HL-60 (cell line): ENCODE measurements around the gene FLNC.
A peak's percentile ranks its signal among the peaks of the same experiment; 100 is the strongest.

Experiments
- DNase-seq, 2 experiments: peaks; one replicate each; pipeline ENCODE4 v3.0.0-alpha.2; 2010 to 2020; ENCODE audit warnings: low read depth in 1 of 2, low spot score in 1 of 2
- H3K27ac ChIP-seq: fragments of 250-450 bp; sonication (Bioruptor Pico); replicated peaks from 2 replicates; pipeline ENCODE4 v1.5.1; 2020; ENCODE audit warnings: mild to moderate bottlenecking, moderate library complexity
- H3K27me3 ChIP-seq: fragments of 250-450 bp; sonication (Bioruptor Pico); 2 replicates; pipeline ENCODE4 v1.5.1; 2021; ENCODE audit warnings: mild to moderate bottlenecking, moderate library complexity; ENCODE audit not compliant: insufficient read depth, poor library complexity, severe bottlenecking
- H3K4me3 ChIP-seq: replicated peaks from 2 replicates; pipeline ENCODE4 v1.5.1; 2011; ENCODE audit warnings: mild to moderate bottlenecking, control low read depth, low read length; ENCODE audit not compliant: insufficient read depth
- CTCF ChIP-seq: IDR thresholded peaks from one replicate; pipeline ENCODE4 v1.5.1; 2011; ENCODE audit warnings: low read length, control low read depth, inconsistent platforms; ENCODE audit not compliant: insufficient read depth
- GABPA ChIP-seq: IDR thresholded peaks from 2 replicates; pipeline ENCODE4 v1.6.1; 2012; ENCODE audit warnings: low read depth
- POLR2AphosphoS5 ChIP-seq: IDR thresholded peaks from 2 replicates; pipeline ENCODE4 v1.6.1; 2012; ENCODE audit warnings: low read depth
- REST ChIP-seq: IDR thresholded peaks from 2 replicates; pipeline ENCODE4 v1.6.1; 2012; ENCODE audit warnings: low read depth; ENCODE audit not compliant: insufficient replicate concordance
- SPI1 ChIP-seq: IDR thresholded peaks from 2 replicates; pipeline ENCODE4 v1.6.1; 2012; ENCODE audit warnings: low read depth, mild to moderate bottlenecking, borderline replicate concordance

Gene FLNC

GRCh38 chr7:128785738-128786137 is 44.5 kb upstream of the FLNC start:
- DNase-seq = no peak
- Histone ChIP-seq H3K4me3 (no peak overlapping the region), H3K27ac (no peak overlapping the region), H3K27me3 (peaks cover 10% of the 10 kb centered on the region)
- no peak for TF ChIP-seq REST
- TF ChIP-seq POLR2AphosphoS5 = no peak
- no peak for TF ChIP-seq GABPA
- no peak for TF ChIP-seq SPI1
- TF ChIP-seq CTCF = no peak

GRCh38 chr7:128788446-128789412 is 41.5 kb upstream of the FLNC start:
- H3K4me3 ChIP-seq = no peak overlapping the region
- TF ChIP-seq GABPA = no peak
- TF ChIP-seq CTCF = no peak
- TF ChIP-seq POLR2AphosphoS5 = no peak
- TF ChIP-seq SPI1 = no peak
- TF ChIP-seq REST = no peak
- H3K27ac ChIP-seq = no peak overlapping the region
- no peak for DNase-seq
- peaks cover 16% of the 10 kb centered on the region for H3K27me3 ChIP-seq

- no peak for DNase-seq
- no peak overlapping the region for H3K27ac ChIP-seq
- TF ChIP-seq GABPA = no peak
- TF ChIP-seq CTCF = no peak
- TF ChIP-seq SPI1 = no peak
- no peak for TF ChIP-seq POLR2AphosphoS5
- TF ChIP-seq REST = no peak
- peaks cover 16% of the 10 kb centered on the region for H3K27me3 ChIP-seq
- peak overlapping the region; percentile 82 for H3K4me3 ChIP-seq
Measured at GRCh38 chr7:128790315-128791041, 39.7 kb upstream of the FLNC start.
